ENCODE measurements around the gene PIK3R2. TPM values are rescaled to one million over a fixed set of nuclear protein-coding genes. Genes with fewer than 3 reads are reported as not detected.

Gene PIK3R2
- total and polyA plus RNA-seq, 2 of the 8 experiments (the other 6 are each of a cell fraction or from before 2014, with no cell fraction given): 21.7 to 57.1 TPM

GRCh38 chr19:18176367-18177310 lies 23.7 kb downstream of the PIK3R2 start:
- no peak overlapping the region for H2BK15ac ChIP-seq (ENCODE audit: low read length)
- ChIA-PET CTCF (ENCODE audit: partially characterized antibody) (interaction anchor here (1.4 to 4.4 kb wide), 6 partner anchors 9 to 117 kb away, joined by 3 to 21 read pairs (median 6); no protein-coding TSS in a partner anchor), POLR2A (ENCODE audit: partially characterized antibody) (interaction anchor here (0.7 to 0.8 kb wide), 2 partner anchors 10 to 16 kb away, joined by 3 read pairs; partner anchors contain the start of gene MPV17L2)
- H2BK12ac ChIP-seq (ENCODE audit: low read depth, low read length): no peak overlapping the region
- H2BK120ac ChIP-seq (replicated peaks; ENCODE audit: low read depth, low read length): no peak overlapping the region
- no peak overlapping the region for H3K4me2 ChIP-seq (ENCODE audit: insufficient read depth in 1 of 2, low read depth in 2 of 2, low read length in 2 of 2)
- peaks cover 0 to 1% of the 10 kb centered on the region in 2 experiments for H4K20me1 ChIP-seq (replicated peaks in 1 of 2; ENCODE audit: control insufficient read depth in 1 of 2, insufficient read depth in 2 of 2, low read length in 2 of 2)
- H3K4ac ChIP-seq (replicated peaks; ENCODE audit: insufficient read length, low read depth, low read length): no peak overlapping the region
- H3K27me3 ChIP-seq (replicated peaks in 1 of 4; ENCODE audit: control insufficient read depth in 3 of 4, extremely low read depth in 1 of 4, insufficient read depth in 3 of 4, low read length in 3 of 4): peaks cover 0 to 17% (median 7%) of the 10 kb centered on the region in 4 experiments; a peak in 5 of 7 replicates
- no peak overlapping the region for H3K14ac ChIP-seq (ENCODE audit: insufficient read length)
- no peaks in the 10 kb centered on the region for H3K36me3 ChIP-seq (ENCODE audit: control insufficient read depth in 2 of 4, insufficient read depth in 4 of 4, low read length in 3 of 4)
- H4K8ac ChIP-seq (ENCODE audit: extremely low read depth, insufficient read depth, low read length): no peak overlapping the region
- H2BK5ac ChIP-seq (ENCODE audit: low read depth, low read length): no peak overlapping the region
- H3K9ac ChIP-seq (replicated peaks in 1 of 4; ENCODE audit: extremely low read depth in 1 of 4, low read depth in 3 of 4, low read length in 3 of 4): no peak overlapping the region
- no peak overlapping the region for H2BK20ac ChIP-seq (ENCODE audit: low read length)
- no peak overlapping the region for H2AFZ ChIP-seq (ENCODE audit: low read length)
- DNase-seq (ENCODE audit: low read depth in 1 of 2, low spot score in 2 of 2) (no peak), FAIRE-seq (no peak)
- H3K9me3 ChIP-seq (ENCODE audit: insufficient read depth in 2 of 2, low read depth in 1 of 2, low read length in 1 of 2): no peaks in the 10 kb centered on the region
- no peak overlapping the region for H3K18ac ChIP-seq (ENCODE audit: extremely low read depth, low read length)
- peaks cover 6% of the 10 kb centered on the region; the same call in 1 of the 2 replicates for H3K23me2 ChIP-seq (ENCODE audit: low read depth, low read length)
- no peak overlapping the region for H3K56ac ChIP-seq (replicated peaks; ENCODE audit: insufficient read length, low read depth, low read length)
- no peak overlapping the region for H3K4me3 ChIP-seq (ENCODE audit: extremely low read depth in 1 of 4, insufficient read depth in 2 of 4, low read depth in 3 of 4, low read length in 4 of 4)
- 91% methylated on average over 19 of the region's 19 CpGs; no CpG with 5 or more reads in 1 of the 2 experiments for WGBS, 2 experiments (ENCODE audit: extremely low coverage in 1 of 2, insufficient coverage in 1 of 2, insufficient read length in 1 of 2, insufficient replicate concordance in 2 of 2, low coverage in 1 of 2, low lambda C conversion rate in 2 of 2, missing lambda C conversion rate in 1 of 2)
- no peak overlapping the region for H3K27ac ChIP-seq (ENCODE audit: low read depth, low read length)
- no peak overlapping the region for H4K91ac ChIP-seq (replicated peaks; ENCODE audit: insufficient read length, low read length)
- H3K23ac ChIP-seq (ENCODE audit: insufficient read length): no peak overlapping the region
- H3K79me2 ChIP-seq (ENCODE audit: control insufficient read depth in 1 of 2, insufficient read depth in 2 of 2, low read length in 2 of 2): no peaks in the 10 kb centered on the region
- H2AK5ac ChIP-seq (ENCODE audit: low read depth, low read length): no peak overlapping the region
- H3K79me1 ChIP-seq (ENCODE audit: low read depth, low read length): no peaks in the 10 kb centered on the region
- no peak overlapping the region for H4K5ac ChIP-seq (ENCODE audit: insufficient read length, low read depth, low read length)
- peaks cover 0 to 5% (median 2%) of the 10 kb centered on the region in 4 experiments; a peak in 2 of 7 replicates for H3K4me1 ChIP-seq (replicated peaks in 1 of 4; ENCODE audit: control insufficient read depth in 3 of 4, insufficient read depth in 4 of 4, low read length in 3 of 4)
- TF ChIP-seq POLR2AphosphoS5 (IDR thresholded peaks at IDR 0.05; ENCODE audit: low read depth, low read length) (no peak), CTBP2 (IDR thresholded peaks at IDR 0.05; ENCODE audit: borderline replicate concordance, insufficient read depth, insufficient read length, low read length) (no peak), TEAD4 (IDR thresholded peaks at IDR 0.05; ENCODE audit: low read depth, low read length) (no peak), KDM1A (IDR thresholded peaks at IDR 0.05; ENCODE audit: borderline replicate concordance, low read length) (no peak), EZH2 (IDR thresholded peaks at IDR 0.05; ENCODE audit: low read depth, low read length, severe bottlenecking) (no peak), TAF7 (optimal IDR thresholded peaks at IDR 0.05; ENCODE audit: borderline replicate concordance, low read depth, low read length) (no peak), CHD2 (IDR thresholded peaks at IDR 0.05; ENCODE audit: low read length) (no peak), POLR2A (IDR thresholded peaks at IDR 0.05; ENCODE audit: control extremely low read depth in 1 of 2, low read depth in 2 of 2, low read length in 2 of 2) (no peak), HDAC2 (IDR thresholded peaks at IDR 0.05; ENCODE audit: borderline replicate concordance in 1 of 2, low read depth in 2 of 2, low read length in 2 of 2) (no peak), NANOG (IDR thresholded peaks at IDR 0.05; ENCODE audit: insufficient read depth, low read depth, low read length, poor library complexity, severe bottlenecking) (no peak)
